Kidney (tissue), 14 donors: Measurements from ENCODE around the gene CORIN. TPM values are rescaled to one million over a fixed set of nuclear protein-coding genes. Genes with fewer than 3 reads are reported as not detected.

ENCODE experiments used
- DNase-seq, 5 donors: peaks; one replicate each; pipeline ENCODE4 v3.0.0-alpha.2; 2013 to 2020
- FAIRE-seq: peaks from 2 replicates; lab custom pipeline; 2012; peaks lifted over from hg19 to GRCh38; lab: Jason Lieb, UNC
- H3K27ac ChIP-seq, 2 donors: one replicate each; pipeline ENCODE4 v1.7.0; 2013; ENCODE audit warnings: low read depth in 2 of 2, low read length in 2 of 2, inconsistent platforms in 1 of 2
- H3K27me3 ChIP-seq: one replicate; pipeline ENCODE4 v1.7.1; 2013; ENCODE audit warnings: low read length, inconsistent platforms; ENCODE audit not compliant: control insufficient read depth, insufficient read depth
- H3K36me3 ChIP-seq, 3 donors: one replicate each; pipeline versions ENCODE4 v1.7.0 to v1.7.1; 2013; ENCODE audit warnings: low read length in 3 of 3, control low read depth in 1 of 3, inconsistent platforms in 1 of 3; ENCODE audit not compliant: insufficient read depth in 3 of 3, control insufficient read depth in 2 of 3
- H3K4me1 ChIP-seq, 3 donors: one replicate each; pipeline versions ENCODE4 v1.7.0 to v1.7.1; 2013; ENCODE audit warnings: low read length in 3 of 3, inconsistent platforms in 1 of 3, low read depth in 1 of 3; ENCODE audit not compliant: control insufficient read depth in 2 of 3, insufficient read depth in 2 of 3
- H3K4me3 ChIP-seq, 3 donors: one replicate each; pipeline versions ENCODE4 v1.7.0 to v1.8.1; 2013; ENCODE audit warnings: low read length in 3 of 3, control low read depth in 1 of 3, inconsistent platforms in 1 of 3
- H3K9ac ChIP-seq, 3 donors: one replicate each; pipeline versions ENCODE4 v1.7.0 to v1.7.1; 2013; ENCODE audit warnings: low read length in 3 of 3, control low read depth in 1 of 3, inconsistent platforms in 1 of 3
- H3K9me3 ChIP-seq, 3 donors: one replicate each; pipeline versions ENCODE4 v1.7.0 to v1.7.1; 2013; ENCODE audit warnings: low read length in 3 of 3, control low read depth in 1 of 3, inconsistent platforms in 1 of 3; ENCODE audit not compliant: control insufficient read depth in 2 of 3, insufficient read depth in 1 of 3
- intact Hi-C: fragments of 100-400 bp; cut with DNase I; formaldehyde crosslinking; loops from one replicate; pipeline ENCODE4 v1.11.1; 2022
- polyA plus RNA-seq: library from polyadenylated mRNA; stranded (reverse); fragments of 350-450 nt; fragmentation: Illumina TruSeq; extraction: RNeasy Lipid Tissue Mini Kit (QIAGEN cat#74804); gene quantifications from one replicate; pipeline ENCODE4 v1.2.3, GENCODE V29; 2014; ENCODE audit warnings: low read depth, low replicate concordance; ENCODE audit not compliant: insufficient read depth
- total RNA-seq: library from RNA; stranded (reverse); fragmentation: NEBNext Ultra II Directional; extraction: Animal tissue kit (Norgen Biotek cat#: 25700); gene quantifications from one replicate; pipeline ENCODE4 v1.2.1, GENCODE V29; 2021
- TF ChIP-seq, protein P1 (sequence below): IDR thresholded peaks from 3 replicates; pipeline ENCODE4 v1.5.1; 2012; ENCODE audit warnings: mild to moderate bottlenecking, moderate library complexity, borderline replicate concordance; ENCODE audit not compliant: insufficient read depth; ENCODE audit errors: extremely low read depth
- donor health status: control.
- donor health status: control.
- donor health status: control.
- donor health status: control.
- donor health status: control.
- donor health status: DM: yes; HTN: yes; CAD: no.
- donor health status: Normal renal cell carcinoma (clear cell type).

The CORIN gene
- total and polyA plus RNA-seq, 2 donors from 2014 or later: 0.75 to 2.6 TPM

DNA sequence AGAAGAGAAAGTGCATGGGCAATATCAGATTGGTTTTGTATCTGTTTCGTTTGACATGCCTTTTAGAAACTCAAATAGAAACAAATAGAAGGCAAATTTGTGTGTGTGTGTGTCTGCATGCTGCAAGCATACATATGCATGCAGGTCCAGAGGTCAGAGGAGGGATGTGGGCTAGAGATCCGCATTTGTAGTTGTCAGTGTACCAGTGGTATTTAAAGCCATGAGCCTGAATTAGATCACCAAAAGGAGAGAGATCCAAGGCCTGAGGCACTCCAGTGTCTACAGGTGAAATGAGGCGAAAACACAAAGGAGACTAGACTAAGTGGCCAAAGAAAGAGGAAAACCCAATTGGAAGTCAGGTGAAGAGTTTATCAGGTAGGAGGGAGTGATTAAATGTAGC lies 106.7 kb downstream of the CORIN start:
- intact Hi-C loops: no loop called here
- Histone ChIP-seq H3K27me3 (no peaks in the 10 kb centered on the region), H3K27ac (no peak overlapping the region), H3K4me3 (no peak overlapping the region), H3K36me3 (no peaks in the 10 kb centered on the region), H3K9me3 (no peaks in the 10 kb centered on the region), H3K4me1 (no peaks in the 10 kb centered on the region), H3K9ac (no peak overlapping the region)
- TF ChIP-seq, protein P1, sequence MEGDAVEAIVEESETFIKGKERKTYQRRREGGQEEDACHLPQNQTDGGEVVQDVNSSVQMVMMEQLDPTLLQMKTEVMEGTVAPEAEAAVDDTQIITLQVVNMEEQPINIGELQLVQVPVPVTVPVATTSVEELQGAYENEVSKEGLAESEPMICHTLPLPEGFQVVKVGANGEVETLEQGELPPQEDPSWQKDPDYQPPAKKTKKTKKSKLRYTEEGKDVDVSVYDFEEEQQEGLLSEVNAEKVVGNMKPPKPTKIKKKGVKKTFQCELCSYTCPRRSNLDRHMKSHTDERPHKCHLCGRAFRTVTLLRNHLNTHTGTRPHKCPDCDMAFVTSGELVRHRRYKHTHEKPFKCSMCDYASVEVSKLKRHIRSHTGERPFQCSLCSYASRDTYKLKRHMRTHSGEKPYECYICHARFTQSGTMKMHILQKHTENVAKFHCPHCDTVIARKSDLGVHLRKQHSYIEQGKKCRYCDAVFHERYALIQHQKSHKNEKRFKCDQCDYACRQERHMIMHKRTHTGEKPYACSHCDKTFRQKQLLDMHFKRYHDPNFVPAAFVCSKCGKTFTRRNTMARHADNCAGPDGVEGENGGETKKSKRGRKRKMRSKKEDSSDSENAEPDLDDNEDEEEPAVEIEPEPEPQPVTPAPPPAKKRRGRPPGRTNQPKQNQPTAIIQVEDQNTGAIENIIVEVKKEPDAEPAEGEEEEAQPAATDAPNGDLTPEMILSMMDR: no peak
- no peak for FAIRE-seq
- no peak for DNase-seq

DNA sequence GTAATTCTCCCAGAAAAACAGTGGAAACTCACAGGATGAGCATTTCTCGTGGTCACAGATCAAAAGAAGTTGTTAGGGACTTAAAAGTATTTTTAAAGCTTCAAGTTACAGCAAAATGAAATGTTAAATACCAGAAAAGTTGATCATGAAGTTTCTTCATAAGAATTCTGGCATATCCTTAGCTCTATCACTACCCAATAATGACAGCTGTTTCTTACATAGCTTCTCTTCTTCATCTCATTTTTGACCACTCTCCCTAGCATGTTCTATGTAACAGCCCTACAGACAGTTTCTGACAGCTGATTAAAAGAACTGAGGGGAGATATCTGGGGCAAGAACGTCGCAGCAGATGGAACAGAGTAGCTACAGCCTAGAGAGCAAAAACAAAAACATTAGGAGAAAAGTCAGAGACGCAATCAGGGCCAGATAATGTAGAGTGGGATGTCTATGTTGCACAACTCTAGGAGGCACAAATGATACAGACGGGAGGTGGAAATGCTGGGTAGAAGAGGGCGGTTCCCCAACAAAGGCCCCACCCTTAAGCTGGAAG lies 108.7 kb downstream of the CORIN start:
- H3K9ac ChIP-seq: no peak overlapping the region
- no peak overlapping the region for H3K4me3 ChIP-seq
- no peaks in the 10 kb centered on the region for H3K4me1 ChIP-seq
- DNase-seq (no peak), FAIRE-seq (no peak)
- no peaks in the 10 kb centered on the region for H3K27me3 ChIP-seq
- no peak overlapping the region for H3K27ac ChIP-seq
- no peaks in the 10 kb centered on the region for H3K9me3 ChIP-seq
- no peaks in the 10 kb centered on the region for H3K36me3 ChIP-seq
- TF ChIP-seq, protein P1: no peak
- intact Hi-C loops: no loop called here

GRCh38 chr4:47721892-47722575 lies 115.8 kb downstream of the CORIN start:
- no peaks in the 10 kb centered on the region for H3K27me3 ChIP-seq
- no peaks in the 10 kb centered on the region for H3K9me3 ChIP-seq
- H3K4me3 ChIP-seq: no peak overlapping the region
- no peak overlapping the region for H3K9ac ChIP-seq
- no peaks in the 10 kb centered on the region for H3K4me1 ChIP-seq
- intact Hi-C loops: no loop called here
- FAIRE-seq (no peak), DNase-seq (no peak)
- no peak overlapping the region for H3K27ac ChIP-seq
- TF ChIP-seq, protein P1: no peak
- H3K36me3 ChIP-seq: no peaks in the 10 kb centered on the region
